OCI-LY7 (cell line): ENCODE results near the gene ULK4. TPM values are rescaled to one million over a fixed set of nuclear protein-coding genes. Genes with fewer than 3 reads are reported as not detected.

Experiments used
- BruUV-seq: library from RNA; stranded (reverse); fragments of 400-500 nt; replicated peaks from 2 replicates; lab custom pipeline; 2021; lab: Mats Ljungman, UMichigan
- CTCF ChIA-PET: fragments of 300-600 bp; sonication (Branson Sonifier 250); formaldehyde crosslinking; loops from one replicate; lab custom pipeline; 2022; ENCODE audit warnings: antibody characterized with exemption; ENCODE audit not compliant: unreplicated experiment; lab: Charles Lee
- POLR2A ChIA-PET: fragments of 300-600 bp; sonication (Branson Sonifier 250); formaldehyde crosslinking; loops from one replicate; lab custom pipeline; 2022; ENCODE audit warnings: antibody characterized with exemption; lab: Charles Lee
- DNase-seq: peaks from one replicate; pipeline ENCODE4 v3.0.0-alpha.2; 2015; ENCODE audit warnings: low spot score
- H2AFZ ChIP-seq: fragments of 200-600 bp; sonication (generic), shearing (Covaris generic); 2 replicates; pipeline ENCODE4 v1.6.1; 2014; ENCODE audit warnings: mild to moderate bottlenecking, antibody characterized with exemption, low read length, moderate library complexity
- H3K27ac ChIP-seq: fragments of 200-600 bp; sonication (generic); 2 replicates; pipeline ENCODE4 v1.5.1; 2014; ENCODE audit warnings: mixed run types, low read depth, mild to moderate bottlenecking, moderate library complexity, low read length, inconsistent platforms; ENCODE audit not compliant: poor library complexity, severe bottlenecking
- H3K36me3 ChIP-seq: fragments of 200-600 bp; sonication (generic); 2 replicates; pipeline ENCODE4 v1.6.1; 2014; ENCODE audit warnings: mild to moderate bottlenecking, antibody characterized with exemption, low read length, moderate library complexity, mixed read lengths; ENCODE audit not compliant: insufficient read depth
- H3K4me1 ChIP-seq: fragments of 200-600 bp; sonication (generic); 2 replicates; pipeline ENCODE4 v1.5.1; 2014; ENCODE audit warnings: mild to moderate bottlenecking, low read length; ENCODE audit not compliant: insufficient read depth, poor library complexity, severe bottlenecking
- H3K4me2 ChIP-seq: fragments of 200-600 bp; sonication (generic); 2 replicates; pipeline ENCODE4 v1.6.1; 2014; ENCODE audit warnings: mild to moderate bottlenecking, low read length
- H3K4me3 ChIP-seq: fragments of 200-600 bp; sonication (generic); 2 replicates; pipeline ENCODE4 v1.5.1; 2014; ENCODE audit warnings: mild to moderate bottlenecking, low read depth, low read length; ENCODE audit not compliant: poor library complexity, severe bottlenecking
- H3K79me2 ChIP-seq: fragments of 200-600 bp; sonication (generic); 2 replicates; pipeline ENCODE4 v1.6.1; 2016; ENCODE audit warnings: low read depth, mild to moderate bottlenecking, low read length, moderate library complexity, mixed read lengths; ENCODE audit not compliant: insufficient read depth
- H3K9me2 ChIP-seq: fragments of 200-600 bp; sonication (generic); 2 replicates; pipeline ENCODE4 v1.6.1; 2016; ENCODE audit warnings: mild to moderate bottlenecking, low read length, mixed read lengths; ENCODE audit not compliant: insufficient read depth
- H3K9me3 ChIP-seq: fragments of 200-600 bp; sonication (generic); 2 replicates; pipeline ENCODE4 v1.6.1; 2014; ENCODE audit warnings: mild to moderate bottlenecking, mixed run types, low read length, mixed read lengths
- H4K20me1 ChIP-seq: fragments of 200-600 bp; sonication (generic); 2 replicates; pipeline ENCODE4 v1.6.1; 2014; ENCODE audit warnings: mild to moderate bottlenecking, antibody characterized with exemption, low read length, moderate library complexity, mixed read lengths; ENCODE audit not compliant: insufficient read depth
- EZH2phosphoT487 ChIP-seq: fragments of 200-600 bp; sonication (generic); IDR thresholded peaks from 2 replicates; pipeline ENCODE4 v1.6.1; 2018; ENCODE audit warnings: low read depth, borderline replicate concordance, mild to moderate bottlenecking, mixed run types, antibody characterized with exemption, low read length, moderate library complexity, mixed read lengths
- intact Hi-C: fragments of 100-400 bp; cut with micrococcal nuclease; formaldehyde crosslinking; loops from one replicate; pipeline ENCODE4 v1.10.0; 2022; ENCODE audit not compliant: unreplicated experiment
- total RNA-seq, 2 experiments: library from RNA; depleted of rRNA in 1 of 2; stranded (reverse); fragments of >200 nt in 1 of 2; shearing (Covaris generic) in 1 of 2; gene quantifications; 2 replicates each; pipeline ENCODE4 v1.2.3, GENCODE V29; 2014 to 2022
- TF ChIP-seq, protein P1 (sequence below): fragments of 200-600 bp; sonication (generic); conservative IDR thresholded peaks from 2 replicates; pipeline ENCODE4 v1.5.1; 2014; ENCODE audit warnings: mild to moderate bottlenecking, antibody characterized with exemption, low read length, moderate library complexity, mixed read lengths

The ULK4 gene
- total RNA-seq, 2 experiments from 2014 or later: 18.9 to 21.0 TPM

DNA sequence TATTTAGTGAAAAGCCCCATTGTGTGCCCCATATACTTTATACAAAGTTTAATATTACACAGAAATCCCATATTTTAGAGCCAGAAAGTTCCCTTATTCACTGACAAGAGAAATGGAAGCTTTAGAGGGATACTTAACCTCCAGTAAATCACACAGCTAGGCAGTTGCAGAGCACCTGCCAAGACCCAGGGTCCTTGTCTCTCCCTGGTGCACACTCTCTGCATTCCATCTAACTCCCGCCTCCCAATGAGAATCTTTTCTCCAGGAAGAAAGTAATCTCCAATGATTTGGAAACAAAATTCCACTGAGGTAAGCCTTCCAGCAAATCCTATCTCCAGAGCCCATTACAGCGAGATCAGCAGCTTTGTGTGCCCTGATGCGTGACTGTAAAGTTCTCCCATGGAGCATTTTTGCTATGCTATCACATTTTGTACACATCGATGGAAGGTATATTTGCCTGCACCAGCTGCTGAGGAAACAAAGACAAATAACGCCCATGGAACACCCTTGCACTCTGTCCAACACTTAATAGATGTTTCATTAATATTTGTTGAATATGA lies 41.4 kb downstream of the ULK4 start:
- ChIA-PET CTCF (no interaction called here), POLR2A (interaction anchor here (0.6 to 0.9 kb wide), 2 partner anchors 15 to 529 kb away, joined by 3 read pairs; no protein-coding TSS in a partner anchor)

DNA sequence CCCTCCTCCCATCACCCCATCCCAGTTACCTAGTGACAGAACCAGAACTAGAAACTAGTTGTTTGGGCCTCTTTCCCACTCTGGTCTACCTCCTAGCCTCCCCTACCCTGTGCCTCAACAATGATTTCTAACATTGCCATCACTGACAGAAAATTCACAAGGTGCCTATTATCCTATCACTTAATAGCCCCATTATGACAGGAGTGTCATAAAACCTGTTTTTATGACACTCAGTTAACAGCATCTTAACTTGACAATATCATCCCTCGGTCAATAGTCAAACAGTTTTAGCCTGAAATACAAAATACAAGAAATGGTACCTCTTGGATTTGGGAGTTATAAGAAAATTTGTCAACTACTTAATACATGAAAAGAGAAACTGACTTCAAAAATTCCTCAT lies 46.5 kb downstream of the ULK4 start:
- Histone ChIP-seq H3K4me3 (no peak overlapping the region), H3K36me3 (peaks cover 17% of the 10 kb centered on the region), H3K27ac (no peak overlapping the region), H3K4me2 (no peak overlapping the region), H3K9me3 (no peaks in the 10 kb centered on the region), H3K9me2 (no peaks in the 10 kb centered on the region), H3K79me2 (no peaks in the 10 kb centered on the region), H3K4me1 (no peaks in the 10 kb centered on the region), H4K20me1 (no peaks in the 10 kb centered on the region), H2AFZ (no peak overlapping the region)
- BruUV-seq: no TSS peak
- ChIA-PET CTCF (no interaction called here), POLR2A (interaction anchor here (0.6 to 0.9 kb wide), 4 partner anchors 8 to 164 kb away, joined by 3 to 5 read pairs (median 4); no protein-coding TSS in a partner anchor)
- TF ChIP-seq, protein P1, sequence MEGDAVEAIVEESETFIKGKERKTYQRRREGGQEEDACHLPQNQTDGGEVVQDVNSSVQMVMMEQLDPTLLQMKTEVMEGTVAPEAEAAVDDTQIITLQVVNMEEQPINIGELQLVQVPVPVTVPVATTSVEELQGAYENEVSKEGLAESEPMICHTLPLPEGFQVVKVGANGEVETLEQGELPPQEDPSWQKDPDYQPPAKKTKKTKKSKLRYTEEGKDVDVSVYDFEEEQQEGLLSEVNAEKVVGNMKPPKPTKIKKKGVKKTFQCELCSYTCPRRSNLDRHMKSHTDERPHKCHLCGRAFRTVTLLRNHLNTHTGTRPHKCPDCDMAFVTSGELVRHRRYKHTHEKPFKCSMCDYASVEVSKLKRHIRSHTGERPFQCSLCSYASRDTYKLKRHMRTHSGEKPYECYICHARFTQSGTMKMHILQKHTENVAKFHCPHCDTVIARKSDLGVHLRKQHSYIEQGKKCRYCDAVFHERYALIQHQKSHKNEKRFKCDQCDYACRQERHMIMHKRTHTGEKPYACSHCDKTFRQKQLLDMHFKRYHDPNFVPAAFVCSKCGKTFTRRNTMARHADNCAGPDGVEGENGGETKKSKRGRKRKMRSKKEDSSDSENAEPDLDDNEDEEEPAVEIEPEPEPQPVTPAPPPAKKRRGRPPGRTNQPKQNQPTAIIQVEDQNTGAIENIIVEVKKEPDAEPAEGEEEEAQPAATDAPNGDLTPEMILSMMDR: no peak
- TF ChIP-seq EZH2phosphoT487: no peak
- no peak for DNase-seq
- intact Hi-C loops: no loop called here

More for the DNA sequence above, 41.4 kb downstream of the ULK4 start:
- H3K4me2 ChIP-seq: no peak overlapping the region
- H3K4me1 ChIP-seq: no peaks in the 10 kb centered on the region
- no peaks in the 10 kb centered on the region for H3K36me3 ChIP-seq
- H3K9me2 ChIP-seq: no peaks in the 10 kb centered on the region
- intact Hi-C loops: no loop called here
- H3K9me3 ChIP-seq: no peaks in the 10 kb centered on the region
- BruUV-seq: no TSS peak
- no peak overlapping the region for H3K27ac ChIP-seq
- H3K79me2 ChIP-seq: no peaks in the 10 kb centered on the region
- H3K4me3 ChIP-seq: no peak overlapping the region
- TF ChIP-seq EZH2phosphoT487: no peak
- TF ChIP-seq, protein P1: no peak
- no peaks in the 10 kb centered on the region for H4K20me1 ChIP-seq
- no peak overlapping the region for H2AFZ ChIP-seq
- DNase-seq: no peak

DNA sequence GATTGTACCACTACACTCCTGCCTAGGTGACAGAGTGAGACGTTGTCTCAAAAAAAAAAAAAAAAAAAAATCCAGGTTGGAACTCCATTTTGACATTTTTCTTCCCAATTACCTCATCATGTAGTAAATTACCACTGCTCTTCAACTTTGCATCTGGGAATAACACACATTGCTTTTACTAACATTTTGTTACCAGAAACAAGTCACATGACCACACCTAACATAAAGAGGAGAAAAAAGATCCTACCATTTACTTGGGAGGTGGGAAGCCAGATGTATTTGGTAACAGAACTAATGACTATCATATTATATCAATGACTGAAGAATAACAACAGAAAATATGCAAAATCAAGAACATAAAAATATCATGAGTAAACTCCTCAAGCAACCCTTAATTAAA lies 49.6 kb downstream of the ULK4 start:
- no peak overlapping the region for H3K4me2 ChIP-seq
- no peaks in the 10 kb centered on the region for H3K4me1 ChIP-seq
- no peaks in the 10 kb centered on the region for H3K79me2 ChIP-seq
- POLR2A ChIA-PET: no interaction called here
- no peak overlapping the region for H3K4me3 ChIP-seq
- peaks cover 22% of the 10 kb centered on the region for H3K36me3 ChIP-seq
- CTCF ChIA-PET: no interaction called here
- no peak overlapping the region for H2AFZ ChIP-seq
- H3K9me3 ChIP-seq: no peaks in the 10 kb centered on the region
- no TSS peak for BruUV-seq
- no peak for TF ChIP-seq EZH2phosphoT487
- TF ChIP-seq, protein P1: no peak
- H4K20me1 ChIP-seq: no peaks in the 10 kb centered on the region
- H3K27ac ChIP-seq: no peak overlapping the region
- H3K9me2 ChIP-seq: no peaks in the 10 kb centered on the region
- intact Hi-C loops: no loop called here
- DNase-seq: no peak
